ENCODE results near the gene IDUA. TPM values are rescaled to one million over a fixed set of nuclear protein-coding genes. Genes with fewer than 3 reads are reported as not detected.

The IDUA gene
- polyA plus RNA-seq, 3 donors = 6.4 to 64.4 (median 8.5) TPM

DNA sequence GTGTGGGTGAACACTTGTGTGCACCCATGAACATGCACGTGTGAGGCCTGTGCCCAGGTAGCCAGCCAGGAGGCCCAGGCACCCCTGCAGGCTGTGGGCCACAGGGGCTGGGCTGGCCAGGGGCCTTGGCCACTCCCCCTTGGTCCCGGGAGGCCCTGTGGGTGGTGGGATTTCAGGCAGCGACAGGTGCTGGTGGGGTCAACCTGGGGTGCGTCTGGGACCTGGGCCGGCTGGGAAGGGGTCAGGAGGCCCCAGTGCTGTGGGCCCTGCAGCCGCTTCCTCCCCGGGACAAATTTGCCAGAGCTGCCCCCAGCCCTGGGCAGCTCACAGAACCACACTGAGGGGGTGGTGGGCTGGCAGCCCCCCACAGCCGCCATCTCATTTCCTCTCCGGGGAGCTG lies 32.5 kb downstream of the IDUA start:
- H3K4me3 Mint-ChIP-seq = no peak overlapping the region
- peaks cover 0 to 3% (median 1%) of the 10 kb centered on the region in 3 donors for H3K27me3 Mint-ChIP-seq (ENCODE audit: low read depth in 3 of 3)
- H3K27ac Mint-ChIP-seq = no peak overlapping the region
- no peaks in the 10 kb centered on the region for H3K9me3 ChIP-seq (replicated peaks in 1 of 2; ENCODE audit: control insufficient read depth in 1 of 2, insufficient read depth in 1 of 2, low read length in 2 of 2)
- DNase-seq = no peak
- 83% methylated on average over 3 of the region's 9 CpGs for WGBS (ENCODE audit: insufficient coverage)
- peaks cover 2% of the 10 kb centered on the region for H3K4me1 Mint-ChIP-seq
- H3K27me3 ChIP-seq (ENCODE audit: control insufficient read depth in 2 of 2, insufficient read depth in 2 of 2, low read length in 2 of 2) = no peaks in the 10 kb centered on the region
- no peak overlapping the region for H3K9ac ChIP-seq (ENCODE audit: insufficient read depth, low read length, poor library complexity, severe bottlenecking)
- no peak overlapping the region for H3K27ac ChIP-seq (ENCODE audit: low read depth in 1 of 2, low read length in 2 of 2)
- intact Hi-C loops (cut with micrococcal nuclease) = no loop called here
- peaks cover 0 to 3% (median 0%) of the 10 kb centered on the region in 7 donors for H3K9me3 Mint-ChIP-seq
- H3K36me3 Mint-ChIP-seq = peaks cover 0 to 2% of the 10 kb centered on the region in 2 donors
- no peak overlapping the region for H3K4me2 ChIP-seq (replicated peaks; ENCODE audit: extremely low read depth, low read length, poor library complexity, severe bottlenecking)
- H3K4me3 ChIP-seq (replicated peaks in 1 of 3; ENCODE audit: low read depth in 2 of 3, low read length in 3 of 3) = no peak overlapping the region
- TF ChIP-seq, protein P1, sequence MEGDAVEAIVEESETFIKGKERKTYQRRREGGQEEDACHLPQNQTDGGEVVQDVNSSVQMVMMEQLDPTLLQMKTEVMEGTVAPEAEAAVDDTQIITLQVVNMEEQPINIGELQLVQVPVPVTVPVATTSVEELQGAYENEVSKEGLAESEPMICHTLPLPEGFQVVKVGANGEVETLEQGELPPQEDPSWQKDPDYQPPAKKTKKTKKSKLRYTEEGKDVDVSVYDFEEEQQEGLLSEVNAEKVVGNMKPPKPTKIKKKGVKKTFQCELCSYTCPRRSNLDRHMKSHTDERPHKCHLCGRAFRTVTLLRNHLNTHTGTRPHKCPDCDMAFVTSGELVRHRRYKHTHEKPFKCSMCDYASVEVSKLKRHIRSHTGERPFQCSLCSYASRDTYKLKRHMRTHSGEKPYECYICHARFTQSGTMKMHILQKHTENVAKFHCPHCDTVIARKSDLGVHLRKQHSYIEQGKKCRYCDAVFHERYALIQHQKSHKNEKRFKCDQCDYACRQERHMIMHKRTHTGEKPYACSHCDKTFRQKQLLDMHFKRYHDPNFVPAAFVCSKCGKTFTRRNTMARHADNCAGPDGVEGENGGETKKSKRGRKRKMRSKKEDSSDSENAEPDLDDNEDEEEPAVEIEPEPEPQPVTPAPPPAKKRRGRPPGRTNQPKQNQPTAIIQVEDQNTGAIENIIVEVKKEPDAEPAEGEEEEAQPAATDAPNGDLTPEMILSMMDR (IDR thresholded peaks at IDR 0.05) = no peak
- no peaks in the 10 kb centered on the region for H3K36me3 ChIP-seq (replicated peaks in 1 of 2; ENCODE audit: control insufficient read depth in 1 of 2, insufficient read depth in 2 of 2, low read length in 2 of 2)
- H2AFZ ChIP-seq (ENCODE audit: insufficient read depth, low read depth, low read length, poor library complexity, severe bottlenecking) = no peak overlapping the region
- no peaks in the 10 kb centered on the region for H3K79me2 ChIP-seq (ENCODE audit: insufficient read depth, low read length)
- peaks cover 0 to 7% of the 10 kb centered on the region in 2 donors for H3K4me1 ChIP-seq (ENCODE audit: control insufficient read depth in 1 of 2, insufficient read depth in 2 of 2, low read length in 2 of 2)
- H4K20me1 ChIP-seq (ENCODE audit: insufficient read depth, low read length) = no peaks in the 10 kb centered on the region

GRCh38 chr4:1019729-1020470 lies 33.1 kb downstream of the IDUA start:
- WGBS (ENCODE audit: insufficient coverage) = 99% methylated on average over 19 of the region's 23 CpGs
- H3K4me1 Mint-ChIP-seq = peaks cover 2% of the 10 kb centered on the region
- peak overlapping the region in 1 of 7 donors; percentile 53 for H3K27ac Mint-ChIP-seq
- TF ChIP-seq, protein P1 (IDR thresholded peaks at IDR 0.05) = no peak
- Histone ChIP-seq H3K4me3 (replicated peaks in 1 of 3; ENCODE audit: low read depth in 2 of 3, low read length in 3 of 3) (no peak overlapping the region), H3K27me3 (ENCODE audit: control insufficient read depth in 2 of 2, insufficient read depth in 2 of 2, low read length in 2 of 2) (no peaks in the 10 kb centered on the region), H3K79me2 (ENCODE audit: insufficient read depth, low read length) (no peaks in the 10 kb centered on the region), H3K36me3 (replicated peaks in 1 of 2; ENCODE audit: control insufficient read depth in 1 of 2, insufficient read depth in 2 of 2, low read length in 2 of 2) (no peaks in the 10 kb centered on the region), H3K9me3 (replicated peaks in 1 of 2; ENCODE audit: control insufficient read depth in 1 of 2, insufficient read depth in 1 of 2, low read length in 2 of 2) (no peaks in the 10 kb centered on the region), H3K4me1 (ENCODE audit: control insufficient read depth in 1 of 2, insufficient read depth in 2 of 2, low read length in 2 of 2) (peaks cover 0 to 7% of the 10 kb centered on the region in 2 donors), H3K4me2 (replicated peaks; ENCODE audit: extremely low read depth, low read length, poor library complexity, severe bottlenecking) (no peak overlapping the region), H4K20me1 (ENCODE audit: insufficient read depth, low read length) (no peaks in the 10 kb centered on the region), H3K27ac (ENCODE audit: low read depth in 1 of 2, low read length in 2 of 2) (no peak overlapping the region), H2AFZ (ENCODE audit: insufficient read depth, low read depth, low read length, poor library complexity, severe bottlenecking) (no peak overlapping the region), H3K9ac (ENCODE audit: insufficient read depth, low read length, poor library complexity, severe bottlenecking) (no peak overlapping the region)
- H3K9me3 Mint-ChIP-seq = peaks cover 0 to 5% (median 0%) of the 10 kb centered on the region in 7 donors
- intact Hi-C loops (cut with micrococcal nuclease) = no loop called here
- DNase-seq = no peak
- peaks cover 0 to 3% (median 1%) of the 10 kb centered on the region in 3 donors for H3K27me3 Mint-ChIP-seq (ENCODE audit: low read depth in 3 of 3)
- H3K4me3 Mint-ChIP-seq = no peak overlapping the region
- H3K36me3 Mint-ChIP-seq = peaks cover 0 to 2% of the 10 kb centered on the region in 2 donors
